ENCODE measurements around the gene C10orf67.
"Not testable (repeated sequence)": the region's sequence is repeated elsewhere in the genome, so short reads cannot be mapped to it uniquely, and the experiment has no call there.

C10orf67 gene

GRCh38 chr10:23319835-23320234, 24.8 kb downstream of the C10orf67 start:
- no peak for DNase-seq

GRCh38 chr10:23318359-23318758, 26.2 kb downstream of the C10orf67 start:
- DNase-seq = no peak

- no peak for DNase-seq
Observed at GRCh38 chr10:23317416-23317815, 27.2 kb downstream of the C10orf67 start.

GRCh38 chr10:23316406-23316805, 28.2 kb downstream of the C10orf67 start:
- no peak for DNase-seq

GRCh38 chr10:23315966-23316365, 28.6 kb downstream of the C10orf67 start:
- no peak for DNase-seq

GRCh38 chr10:23314835-23315239, 29.8 kb downstream of the C10orf67 start:
- DNase-seq = peak; percentile 59

GRCh38 chr10:23311034-23311433, 33.6 kb downstream of the C10orf67 start:
- DNase-seq = no peak

- no peak for DNase-seq
Observed at GRCh38 chr10:23310404-23310803, 34.2 kb downstream of the C10orf67 start.

GRCh38 chr10:23299961-23300360, 44.6 kb downstream of the C10orf67 start:
- DNase-seq = not testable (repeated sequence)

- DNase-seq = no peak
Observed at GRCh38 chr10:23294638-23295247, 49.9 kb downstream of the C10orf67 start.

- DNase-seq = no peak
Observed at GRCh38 chr10:23293973-23294590, 50.5 kb downstream of the C10orf67 start.

GRCh38 chr10:23293145-23293724, 51.4 kb downstream of the C10orf67 start:
- peak; percentile 12 for DNase-seq

GRCh38 chr10:23291551-23292334, 52.9 kb downstream of the C10orf67 start:
- no peak for DNase-seq

GRCh38 chr10:23284674-23285335, 59.8 kb downstream of the C10orf67 start:
- no peak for DNase-seq

- no peak for DNase-seq
Observed at GRCh38 chr10:23284155-23284554, 60.4 kb downstream of the C10orf67 start.

- no peak for DNase-seq
Observed at GRCh38 chr10:23283680-23284079, 60.9 kb downstream of the C10orf67 start.

GRCh38 chr10:23281044-23281433, 63.6 kb downstream of the C10orf67 start:
- no peak for DNase-seq

GRCh38 chr10:23280419-23281043, 64.1 kb downstream of the C10orf67 start:
- no peak for DNase-seq

GRCh38 chr10:23275355-23275754, 69.2 kb downstream of the C10orf67 start:
- no peak for DNase-seq

- DNase-seq = not testable (repeated sequence)
Observed at GRCh38 chr10:23274179-23274578, 70.4 kb downstream of the C10orf67 start.

GRCh38 chr10:23270531-23270930, 74.1 kb downstream of the C10orf67 start:
- DNase-seq = no peak

GRCh38 chr10:23263441-23264164, 81.0 kb downstream of the C10orf67 start:
- DNase-seq = no peak
